Subcutaneous abdominal adipose tissue (tissue), 5 donors: Measurements from ENCODE around the gene FAM13B.

ENCODE experiments used
- H3K27ac ChIP-seq: one replicate; pipeline ENCODE4 v1.7.0; 2013; ENCODE audit warnings: low read depth, mild to moderate bottlenecking, inconsistent platforms, low read length, moderate library complexity
- H3K27me3 ChIP-seq, 5 donors: one replicate each; pipeline ENCODE4 v1.7.0; 2013; ENCODE audit warnings: low read length in 5 of 5, inconsistent platforms in 1 of 5; ENCODE audit not compliant: control insufficient read depth in 5 of 5, insufficient read depth in 4 of 5
- H3K36me3 ChIP-seq, 5 donors: one replicate each; pipeline ENCODE4 v1.7.0; 2013; ENCODE audit warnings: low read length in 5 of 5; ENCODE audit not compliant: control insufficient read depth in 5 of 5, insufficient read depth in 5 of 5
- H3K4me1 ChIP-seq, 5 donors: one replicate each; pipeline ENCODE4 v1.7.0; 2013; ENCODE audit warnings: low read length in 5 of 5, mild to moderate bottlenecking in 3 of 5, moderate library complexity in 1 of 5; ENCODE audit not compliant: control insufficient read depth in 5 of 5, insufficient read depth in 5 of 5
- H3K4me3 ChIP-seq, 5 donors: one replicate each; pipeline ENCODE4 v1.7.0; 2013; ENCODE audit warnings: low read length in 5 of 5, low read depth in 1 of 5
- H3K9ac ChIP-seq, 5 donors: one replicate each; pipeline ENCODE4 v1.7.0; 2013; ENCODE audit warnings: low read length in 5 of 5, mild to moderate bottlenecking in 4 of 5, moderate library complexity in 3 of 5
- H3K9me3 ChIP-seq, 5 donors: one replicate each; pipeline ENCODE4 v1.7.0; 2013; ENCODE audit warnings: low read length in 5 of 5; ENCODE audit not compliant: control insufficient read depth in 5 of 5
- donor health status: healthy.
- donor health status: healthy.
- donor health status: healthy.
- donor health status: healthy.
- donor health status: healthy.

The FAM13B gene

GRCh38 chr5:137888863-137889759 lies 143.8 kb downstream of the FAM13B start, which contains the start of gene PKD2L2:
Gene PKD2L2 (plus strand): TSS chr5:137889457. CDS start chr5:137889492, 35 bp downstream.
- H3K9me3 ChIP-seq: no peaks in the 10 kb centered on the region
- peak within 1 kb of the TSS; percentile 72 for H3K27ac ChIP-seq
- peak within 1 kb of the TSS; percentile 71 to 94 (median 85) for H3K4me3 ChIP-seq
- no peaks in the 10 kb centered on the region for H3K27me3 ChIP-seq
- no peaks in the 10 kb centered on the region for H3K36me3 ChIP-seq
- H3K9ac ChIP-seq: peak within 1 kb of the TSS; percentile 68 to 94 (median 77)
- peaks cover 0 to 20% (median 17%) of the 10 kb centered on the region in 5 donors for H3K4me1 ChIP-seq

DNA sequence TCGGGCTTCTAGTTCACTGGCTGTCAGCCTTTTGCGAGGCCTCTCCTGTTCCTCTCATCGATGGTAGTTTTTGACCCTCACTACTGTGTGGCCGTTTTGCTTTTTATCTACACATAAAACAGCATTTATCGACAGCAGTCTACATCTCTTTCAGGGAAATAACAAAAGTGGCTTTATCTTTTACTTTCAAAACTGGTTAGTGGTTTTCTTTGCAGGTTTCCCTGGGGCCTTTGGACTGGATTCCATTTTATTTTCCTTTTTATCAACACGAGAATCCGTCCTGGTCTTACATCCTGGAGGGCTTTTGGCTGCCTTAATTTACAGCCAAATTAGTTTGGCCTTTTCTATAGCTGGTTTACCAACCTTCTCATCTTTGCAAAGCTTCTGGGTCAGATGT lies 144.4 kb downstream of the FAM13B start:
- H3K27me3 ChIP-seq: no peaks in the 10 kb centered on the region
- peak overlapping the region; percentile 72 for H3K27ac ChIP-seq
- no peaks in the 10 kb centered on the region for H3K36me3 ChIP-seq
- peak overlapping the region; percentile 68 to 94 (median 77) for H3K9ac ChIP-seq
- H3K9me3 ChIP-seq: no peaks in the 10 kb centered on the region
- peaks cover 0 to 20% (median 17%) of the 10 kb centered on the region in 5 donors for H3K4me1 ChIP-seq
- H3K4me3 ChIP-seq: peak overlapping the region; percentile 71 to 94 (median 85)
